Superior temporal gyrus (tissue), 1 donor: ENCODE measurements around the gene RBM28.

Experiments used
- DNase-seq: peaks from one replicate; pipeline ENCODE4 v3.0.0-alpha.2; 2016; ENCODE audit errors: extremely low spot score

The RBM28 gene

GRCh38 chr7:128343554-128344430, at the start of gene RBM28:
Gene RBM28, minus strand, starts transcription at chr7:128343908. Its CDS starts 115 bp downstream, at chr7:128343793.
- peak; percentile 97 for DNase-seq

- no peak for DNase-seq
Measured at GRCh38 chr7:128392446-128393327, 49.0 kb upstream of the RBM28 start.

GRCh38 chr7:128391805-128392204, 48.1 kb upstream of the RBM28 start:
- no peak for DNase-seq

GRCh38 chr7:128390871-128391565, 47.3 kb upstream of the RBM28 start:
- DNase-seq = no peak

- no peak for DNase-seq
Measured at GRCh38 chr7:128389618-128390329, 46.1 kb upstream of the RBM28 start.

- DNase-seq = no peak
Measured at GRCh38 chr7:128389085-128389617, 45.4 kb upstream of the RBM28 start.

- DNase-seq = no peak
Measured at GRCh38 chr7:128388145-128388485, 44.4 kb upstream of the RBM28 start.

- DNase-seq = peak; percentile 89
Measured at GRCh38 chr7:128387216-128388144, 43.8 kb upstream of the RBM28 start.

GRCh38 chr7:128385988-128386925, 42.5 kb upstream of the RBM28 start:
- DNase-seq = no peak

GRCh38 chr7:128384726-128385125, 41.0 kb upstream of the RBM28 start:
- no peak for DNase-seq

GRCh38 chr7:128383776-128384175, 40.1 kb upstream of the RBM28 start:
- no peak for DNase-seq

- DNase-seq = no peak
Measured at GRCh38 chr7:128381161-128381821, 37.6 kb upstream of the RBM28 start.

- DNase-seq = no peak
Measured at GRCh38 chr7:128380483-128381106, 36.9 kb upstream of the RBM28 start.

- no peak for DNase-seq
Measured at GRCh38 chr7:128379900-128380479, 36.3 kb upstream of the RBM28 start.

GRCh38 chr7:128378637-128379036, 34.9 kb upstream of the RBM28 start:
- no peak for DNase-seq

GRCh38 chr7:128376077-128376476, 32.4 kb upstream of the RBM28 start:
- no peak for DNase-seq

GRCh38 chr7:128374041-128374440, 30.3 kb upstream of the RBM28 start:
- DNase-seq = no peak

GRCh38 chr7:128373606-128374005, 29.9 kb upstream of the RBM28 start:
- DNase-seq = no peak
